Lower leg skin (tissue), 4 donors: ENCODE data around the gene RAB40B. TPM values are rescaled to one million over a fixed set of nuclear protein-coding genes. Genes with fewer than 3 reads are reported as not detected.

Experiments
- DNase-seq, 2 donors: peaks; one replicate each; pipeline ENCODE4 v3.0.0-alpha.2; 2019; ENCODE audit warnings: low spot score in 2 of 2
- H3K4me3 ChIP-seq: fragments of 200-600 bp; sonication (generic); 2 replicates; pipeline ENCODE4 v1.5.1; 2017; ENCODE audit warnings: mild to moderate bottlenecking, low read depth; ENCODE audit not compliant: poor library complexity, severe bottlenecking
- CTCF ChIP-seq, 3 donors: fragments of 450-650 bp; IDR thresholded peaks; one replicate each; pipeline ENCODE4 v1.5.1; 2016; ENCODE audit warnings: antibody characterized with exemption in 3 of 3, mild to moderate bottlenecking in 3 of 3, moderate library complexity in 2 of 3
- POLR2A ChIP-seq, 2 donors: fragments of 450-650 bp; IDR thresholded peaks; one replicate each; pipeline ENCODE4 v1.6.1; 2016 to 2017; ENCODE audit warnings: antibody characterized with exemption in 2 of 2, mild to moderate bottlenecking in 1 of 2, moderate library complexity in 1 of 2
- WGBS, 2 donors: methylation state at CpG; one replicate each; pipeline ENCODE4 v1.1.5; 2018; 5-methylcytosine and 5-hydroxymethylcytosine counted together
- intact Hi-C: fragments of 100-400 bp; cut with DNase I; formaldehyde crosslinking; loops from one replicate; pipeline ENCODE4 v1.15.0; 2023; ENCODE audit warnings: low total_unique reads
- total RNA-seq, 4 donors: library from RNA; depleted of rRNA; stranded (reverse); fragments of >200 nt; gene quantifications; one replicate each; pipeline ENCODE4 v1.1.0, GENCODE V29; 2016

RAB40B gene
- total RNA-seq, 4 donors from 2014 or later, result 17.4 to 51.2 (median 27.0) TPM

DNA sequence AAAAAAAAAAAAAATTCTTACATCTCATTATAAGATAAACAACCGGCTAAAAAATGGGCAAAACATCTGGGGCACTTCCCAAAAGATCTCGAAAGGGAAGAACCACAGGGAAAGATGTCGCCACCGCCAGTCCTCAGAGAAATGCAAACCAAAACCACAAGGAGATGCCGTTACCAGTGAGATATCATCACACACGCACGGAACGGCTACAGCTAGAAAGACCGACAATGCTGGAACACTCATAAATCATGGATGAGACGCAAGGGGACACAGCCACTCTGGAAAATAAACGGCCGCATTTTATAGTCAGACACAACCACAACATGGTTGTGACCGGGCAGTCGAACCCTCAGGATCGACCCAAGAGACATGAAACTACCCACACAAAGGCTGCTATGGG lies 74.8 kb downstream of the RAB40B start:
- TF ChIP-seq POLR2A (IDR thresholded peaks at IDR 0.05), result no peak
- TF ChIP-seq CTCF (IDR thresholded peaks at IDR 0.05), result no peak
- H3K4me3 ChIP-seq, result no peak overlapping the region
- whole genome bisulfite sequencing, 2 donors, result 84% methylated on average over 15 of the region's 15 CpGs
- DNase-seq, result no peak
- intact Hi-C loops, result no loop called here

DNA sequence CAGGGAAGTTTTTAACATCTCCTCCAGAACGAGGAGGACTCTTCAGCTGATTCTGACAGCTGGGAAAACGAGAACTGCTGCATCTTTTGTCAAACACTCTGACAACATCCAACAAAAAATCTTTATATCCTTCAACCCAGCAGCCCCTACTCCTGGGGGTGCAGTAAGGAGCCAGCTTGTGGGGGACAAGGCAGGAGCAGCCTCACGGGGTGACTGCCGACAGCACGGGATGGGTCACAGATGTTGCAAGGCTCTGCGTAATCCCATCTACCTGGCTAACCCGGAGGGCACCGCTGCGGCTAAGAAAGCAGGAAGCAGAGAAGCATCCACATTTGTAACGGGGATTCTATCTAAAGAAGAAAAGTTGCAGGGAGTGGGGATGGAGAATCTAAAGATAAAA lies 78.9 kb downstream of the RAB40B start:
- WGBS, 2 donors, result 84 to 86% methylated on average over 10 of the region's 10 CpGs
- intact Hi-C loops, result no loop called here
- DNase-seq, result no peak
- TF ChIP-seq CTCF (IDR thresholded peaks at IDR 0.05), result no peak
- no peak for TF ChIP-seq POLR2A (IDR thresholded peaks at IDR 0.05)
- H3K4me3 ChIP-seq, result no peak overlapping the region

DNA sequence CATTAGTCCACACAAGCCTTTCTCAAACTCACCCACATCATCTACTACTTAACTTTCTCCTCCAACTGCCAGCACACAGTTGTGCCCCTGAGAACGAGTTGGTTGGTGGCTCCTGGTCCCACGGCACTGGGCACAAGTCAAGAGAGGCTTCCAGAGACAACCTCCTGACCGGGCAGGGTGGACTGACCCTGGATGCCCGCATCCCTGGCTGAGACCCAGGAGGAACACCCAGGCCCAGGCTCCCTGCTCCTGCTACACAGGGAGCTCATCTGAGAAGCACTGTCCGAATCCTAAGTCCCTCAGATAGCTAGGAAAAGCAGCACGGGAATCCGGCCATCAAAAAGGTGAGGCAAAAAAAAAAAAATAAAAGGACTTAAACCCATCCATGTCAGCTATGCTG lies 79.3 kb downstream of the RAB40B start:
- 86 to 90% methylated on average over 7 of the region's 7 CpGs for WGBS, 2 donors
- TF ChIP-seq CTCF (IDR thresholded peaks at IDR 0.05) (no peak), POLR2A (IDR thresholded peaks at IDR 0.05) (no peak)
- DNase-seq, result no peak
- intact Hi-C loops, result no loop called here
- H3K4me3 ChIP-seq, result no peak overlapping the region

DNA sequence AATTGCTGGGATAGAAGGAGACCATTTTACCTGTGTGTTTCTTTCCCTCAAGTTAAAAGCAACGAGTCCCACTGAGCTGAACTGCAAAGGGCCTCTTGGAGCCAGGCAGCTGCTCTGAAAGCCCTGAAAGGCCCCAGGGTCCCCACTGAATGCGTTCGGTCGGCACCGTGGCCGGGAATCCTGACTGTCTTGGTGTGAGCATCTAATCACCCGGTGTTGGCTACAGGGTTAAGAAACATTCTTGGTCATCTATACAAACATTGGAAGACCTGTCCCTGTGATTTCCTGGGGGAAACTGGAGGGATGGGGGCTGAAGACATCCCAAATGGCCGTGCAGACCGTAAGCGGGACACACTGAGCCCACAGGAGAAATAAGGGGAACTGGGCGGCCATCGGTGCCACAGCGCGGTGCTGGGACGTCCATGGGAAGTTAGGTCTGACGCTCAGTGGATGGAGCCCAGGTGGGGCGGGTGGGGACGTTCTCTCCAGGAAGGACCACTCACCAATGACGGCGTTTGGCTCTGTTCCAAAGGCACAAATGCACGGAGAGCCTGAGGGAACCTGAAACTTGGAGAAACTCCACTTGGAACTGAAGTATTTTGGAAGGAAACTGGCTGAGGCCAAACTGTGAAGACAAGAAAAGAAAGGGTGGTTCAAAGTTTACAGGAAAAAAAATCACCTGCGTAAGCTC lies 82.3 kb downstream of the RAB40B start:
- intact Hi-C loops, result no loop called here
- WGBS, 2 donors, result 82 to 86% methylated on average over 22 of the region's 22 CpGs
- H3K4me3 ChIP-seq, result no peak overlapping the region
- no peak for DNase-seq
- TF ChIP-seq CTCF (IDR thresholded peaks at IDR 0.05) (no peak), POLR2A (IDR thresholded peaks at IDR 0.05) (no peak)

DNA sequence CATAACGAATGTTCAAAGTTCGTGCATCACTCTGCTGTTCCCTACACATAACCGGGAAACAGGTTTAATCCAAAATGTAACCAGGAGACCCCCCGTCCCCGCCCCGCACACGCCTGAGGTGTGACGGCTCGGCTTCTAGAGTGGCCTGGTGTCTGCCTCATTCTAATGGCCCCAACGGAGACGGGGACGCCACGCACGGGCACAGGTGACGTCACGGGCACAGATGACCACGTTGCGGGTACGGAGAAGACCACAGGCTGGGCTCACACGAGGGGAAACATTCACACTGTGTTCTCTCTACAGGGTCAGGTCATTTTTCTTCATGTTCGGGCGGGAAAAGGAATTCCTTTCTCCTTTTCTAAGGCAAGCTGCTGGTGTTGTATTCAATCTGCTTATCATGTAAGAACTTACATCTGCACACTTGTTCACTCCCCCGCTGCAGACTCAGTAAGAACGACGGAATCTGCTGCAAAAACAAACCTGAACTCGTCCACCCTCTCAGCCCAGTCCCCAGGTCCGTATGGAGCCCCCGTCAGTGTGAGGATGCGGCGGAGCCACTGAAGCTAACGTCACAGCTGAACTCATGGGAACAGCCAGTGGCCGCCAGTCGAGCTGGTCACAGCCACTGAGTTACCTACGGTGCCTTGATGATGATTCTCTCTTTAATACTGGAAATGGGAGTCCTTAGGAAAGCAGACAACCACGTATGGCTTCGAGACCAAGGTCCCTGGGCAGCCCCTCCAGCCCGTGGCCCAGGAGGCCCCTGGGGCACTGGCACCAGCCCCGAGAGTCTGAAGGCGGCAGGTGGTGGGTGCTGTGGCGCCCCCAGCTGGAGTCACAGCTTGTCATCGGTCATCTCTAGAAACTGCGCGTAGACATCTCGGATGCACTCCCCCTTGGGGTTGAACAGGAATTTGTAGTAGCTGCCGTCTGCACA lies 83.1 kb downstream of the RAB40B start:
- H3K4me3 ChIP-seq, result no peak overlapping the region
- WGBS, 2 donors, result 91% methylated on average over 45 of the region's 45 CpGs
- intact Hi-C loops, result no loop called here
- TF ChIP-seq CTCF (IDR thresholded peaks at IDR 0.05) (no peak), POLR2A (IDR thresholded peaks at IDR 0.05) (no peak)
- no peak for DNase-seq
